Duodenal mucosa (tissue), 2 donors: ENCODE data around the gene MCM6.

ENCODE experiments used
- H3K27ac ChIP-seq: one replicate; pipeline ENCODE4 v1.7.0; 2013; ENCODE audit warnings: low read depth, low read length
- H3K27me3 ChIP-seq, 2 donors: one replicate each; pipeline ENCODE4 v1.7.0; 2013; ENCODE audit warnings: low read length in 2 of 2, control low read depth in 1 of 2; ENCODE audit not compliant: insufficient read depth in 2 of 2, control insufficient read depth in 1 of 2
- H3K36me3 ChIP-seq, 2 donors: one replicate each; pipeline ENCODE4 v1.7.0; 2013; ENCODE audit warnings: low read length in 2 of 2, control low read depth in 1 of 2; ENCODE audit not compliant: insufficient read depth in 2 of 2, control insufficient read depth in 1 of 2
- H3K4me1 ChIP-seq, 2 donors: one replicate each; pipeline ENCODE4 v1.7.0; 2013; ENCODE audit warnings: low read length in 2 of 2, control low read depth in 1 of 2; ENCODE audit not compliant: insufficient read depth in 2 of 2, control insufficient read depth in 1 of 2
- H3K4me3 ChIP-seq, 2 donors: one replicate each; pipeline ENCODE4 v1.7.0; 2013; ENCODE audit warnings: low read length in 2 of 2, low read depth in 1 of 2
- H3K9ac ChIP-seq, 2 donors: one replicate each; pipeline ENCODE4 v1.7.0; 2013; ENCODE audit warnings: low read length in 2 of 2, low read depth in 1 of 2
- H3K9me3 ChIP-seq, 2 donors: one replicate each; pipeline ENCODE4 v1.7.0; 2013; ENCODE audit warnings: low read length in 2 of 2, control low read depth in 1 of 2; ENCODE audit not compliant: control insufficient read depth in 1 of 2

Gene MCM6

GRCh38 chr2:135876066-135876711 is at the start of gene MCM6:
Gene MCM6, minus strand, starts transcription at chr2:135876443. Its CDS starts 78 bp downstream, at chr2:135876365.
- H3K27me3 ChIP-seq = no peaks in the 10 kb centered on the region
- H3K36me3 ChIP-seq = peaks cover 0 to under 1% of the 10 kb centered on the region in 2 donors
- peak within 1 kb of the TSS; percentile 82 to 87 for H3K4me3 ChIP-seq
- peak within 1 kb of the TSS; percentile 60 for H3K27ac ChIP-seq
- H3K9me3 ChIP-seq = no peaks in the 10 kb centered on the region
- peaks cover 6 to 20% of the 10 kb centered on the region in 2 donors for H3K4me1 ChIP-seq
- peak within 1 kb of the TSS; percentile 70 to 76 for H3K9ac ChIP-seq

GRCh38 chr2:135925571-135925970 is 49.3 kb upstream of the MCM6 start:
- H3K27ac ChIP-seq = no peak overlapping the region
- no peaks in the 10 kb centered on the region for H3K4me1 ChIP-seq
- no peaks in the 10 kb centered on the region for H3K9me3 ChIP-seq
- no peak overlapping the region for H3K9ac ChIP-seq
- H3K27me3 ChIP-seq = no peaks in the 10 kb centered on the region
- peaks cover 13 to 20% of the 10 kb centered on the region in 2 donors for H3K36me3 ChIP-seq
- no peak overlapping the region for H3K4me3 ChIP-seq

GRCh38 chr2:135916207-135916606 is 40.0 kb upstream of the MCM6 start:
- Histone ChIP-seq H3K36me3 (peaks cover 4 to 5% of the 10 kb centered on the region in 2 donors), H3K27ac (no peak overlapping the region)

GRCh38 chr2:135914485-135914884 is 38.2 kb upstream of the MCM6 start:
- no peak overlapping the region for H3K4me3 ChIP-seq
- H3K27me3 ChIP-seq = no peaks in the 10 kb centered on the region
- peaks cover 5 to 20% of the 10 kb centered on the region in 2 donors for H3K36me3 ChIP-seq
- no peaks in the 10 kb centered on the region for H3K4me1 ChIP-seq
- H3K9ac ChIP-seq = no peak overlapping the region
- no peaks in the 10 kb centered on the region for H3K9me3 ChIP-seq
- no peak overlapping the region for H3K27ac ChIP-seq

More at GRCh38 chr2:135916207-135916606, 40.0 kb upstream of the MCM6 start:
- no peaks in the 10 kb centered on the region for H3K9me3 ChIP-seq
- no peaks in the 10 kb centered on the region for H3K27me3 ChIP-seq
- H3K4me1 ChIP-seq = no peaks in the 10 kb centered on the region
- H3K9ac ChIP-seq = no peak overlapping the region
- H3K4me3 ChIP-seq = no peak overlapping the region

- H3K36me3 ChIP-seq = peaks cover 8 to 22% of the 10 kb centered on the region in 2 donors
Observed at GRCh38 chr2:135913727-135914365, 37.6 kb upstream of the MCM6 start.

GRCh38 chr2:135909976-135910375 is 33.7 kb upstream of the MCM6 start:
- H3K9ac ChIP-seq = no peak overlapping the region
- peaks cover 8 to 28% of the 10 kb centered on the region in 2 donors for H3K36me3 ChIP-seq
- no peak overlapping the region for H3K4me3 ChIP-seq
- no peaks in the 10 kb centered on the region for H3K27me3 ChIP-seq
- no peak overlapping the region for H3K27ac ChIP-seq
- no peaks in the 10 kb centered on the region for H3K4me1 ChIP-seq
- H3K9me3 ChIP-seq = no peaks in the 10 kb centered on the region

More at GRCh38 chr2:135913727-135914365, 37.6 kb upstream of the MCM6 start:
- Histone ChIP-seq H3K27me3 (no peaks in the 10 kb centered on the region), H3K27ac (no peak overlapping the region), H3K4me3 (no peak overlapping the region), H3K9ac (no peak overlapping the region), H3K4me1 (no peaks in the 10 kb centered on the region), H3K9me3 (no peaks in the 10 kb centered on the region)

- no peak overlapping the region for H3K27ac ChIP-seq
- H3K27me3 ChIP-seq = no peaks in the 10 kb centered on the region
- H3K9me3 ChIP-seq = no peaks in the 10 kb centered on the region
- no peaks in the 10 kb centered on the region for H3K4me1 ChIP-seq
- peaks cover 8 to 21% of the 10 kb centered on the region in 2 donors for H3K36me3 ChIP-seq
- no peak overlapping the region for H3K9ac ChIP-seq
- H3K4me3 ChIP-seq = no peak overlapping the region
Observed at GRCh38 chr2:135905679-135906078, 29.4 kb upstream of the MCM6 start.

- no peak overlapping the region for H3K9ac ChIP-seq
- H3K4me1 ChIP-seq = no peaks in the 10 kb centered on the region
- H3K4me3 ChIP-seq = no peak overlapping the region
- no peaks in the 10 kb centered on the region for H3K27me3 ChIP-seq
- no peak overlapping the region for H3K27ac ChIP-seq
- H3K36me3 ChIP-seq = peaks cover 2 to 11% of the 10 kb centered on the region in 2 donors
- H3K9me3 ChIP-seq = no peaks in the 10 kb centered on the region
Observed at GRCh38 chr2:135904341-135904989, 28.2 kb upstream of the MCM6 start.

GRCh38 chr2:135903650-135904049 is 27.4 kb upstream of the MCM6 start:
- Histone ChIP-seq H3K9ac (no peak overlapping the region), H3K9me3 (no peaks in the 10 kb centered on the region), H3K4me3 (no peak overlapping the region), H3K27ac (no peak overlapping the region), H3K27me3 (no peaks in the 10 kb centered on the region), H3K4me1 (no peaks in the 10 kb centered on the region), H3K36me3 (peaks cover 0 to 9% of the 10 kb centered on the region in 2 donors)

GRCh38 chr2:135899567-135899966 is 23.3 kb upstream of the MCM6 start:
- Histone ChIP-seq H3K9ac (no peak overlapping the region), H3K36me3 (peaks cover 0 to 3% of the 10 kb centered on the region in 2 donors), H3K9me3 (no peaks in the 10 kb centered on the region), H3K27ac (no peak overlapping the region), H3K27me3 (no peaks in the 10 kb centered on the region), H3K4me1 (no peaks in the 10 kb centered on the region), H3K4me3 (no peak overlapping the region)
